ENCODE data around the gene UGT1A9. TPM values are rescaled to one million over a fixed set of nuclear protein-coding genes. Genes with fewer than 3 reads are reported as not detected.

Gene UGT1A9
- total RNA-seq, 1 donor from 2014 or later: not detected

DNA sequence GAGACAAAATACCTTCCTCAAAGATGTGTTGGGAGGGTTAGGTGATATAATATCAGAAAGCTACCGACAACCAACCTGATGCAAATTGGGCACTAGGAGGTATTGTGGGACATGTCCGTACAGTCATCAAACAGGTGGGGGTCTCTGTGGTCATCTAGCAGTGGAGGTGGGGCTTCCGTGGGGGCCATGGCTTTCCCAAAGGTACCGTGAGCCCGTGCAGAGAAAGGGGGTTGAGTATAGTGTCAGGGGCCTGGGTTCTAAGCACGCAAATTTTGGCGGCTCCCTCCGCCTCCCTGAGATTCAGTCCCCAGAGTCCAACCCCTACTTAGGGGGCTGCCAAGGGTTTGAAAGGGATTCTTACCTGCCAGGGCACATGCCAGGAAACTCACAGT lies 150.0 kb downstream of the UGT1A9 start:
- no peaks in the 10 kb centered on the region for H3K36me3 ChIP-seq
- H3K9me3 ChIP-seq: no peaks in the 10 kb centered on the region
- TF ChIP-seq POLR2A (IDR thresholded peaks at IDR 0.05) (no peak), CTCF (IDR thresholded peaks at IDR 0.05) (no peak), POLR2AphosphoS5 (IDR thresholded peaks at IDR 0.05; ENCODE audit: insufficient read depth in 1 of 2, low read depth in 1 of 2) (no peak)
- no peaks in the 10 kb centered on the region for H3K27me3 ChIP-seq
- no peak for DNase-seq (ENCODE audit: extremely low spot score in 2 of 2)
- H3K4me3 ChIP-seq: no peak overlapping the region
- H3K4me1 ChIP-seq: no peaks in the 10 kb centered on the region
- intact Hi-C loops (cut with DNase I): no loop called here
- H3K27ac ChIP-seq: no peak overlapping the region

DNA sequence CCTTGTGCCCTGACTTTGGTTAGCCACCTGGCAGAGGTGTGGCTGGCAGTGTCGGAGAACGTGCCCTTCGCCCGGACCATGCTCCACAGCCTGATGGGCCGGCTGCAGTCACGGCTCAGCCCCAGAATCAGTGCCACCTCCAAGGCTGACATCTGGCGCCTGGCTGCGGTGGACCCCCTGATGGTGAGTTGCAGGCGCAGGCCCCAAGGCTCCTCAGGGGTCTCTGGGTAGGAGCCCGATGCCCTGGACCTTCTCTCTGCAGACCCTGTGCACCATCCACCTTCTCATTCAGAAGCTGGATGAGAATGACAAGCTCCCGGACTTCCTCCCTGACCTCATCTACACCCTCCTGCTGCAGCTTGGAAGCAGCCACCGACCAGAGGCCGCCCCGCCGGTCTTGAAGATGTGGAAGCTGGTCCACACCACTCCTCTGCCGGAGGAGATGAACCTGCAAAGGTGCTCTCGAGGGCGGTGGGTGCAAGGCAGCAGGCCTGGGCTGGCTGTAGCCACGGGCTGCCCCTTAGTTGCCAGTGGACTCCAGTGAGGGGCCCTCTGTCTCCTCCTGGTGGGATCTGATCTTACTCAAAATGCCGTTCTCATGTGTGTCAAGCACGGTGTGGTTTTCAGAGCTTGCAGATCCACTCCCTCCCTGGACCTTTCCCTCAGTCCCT lies 150.5 kb downstream of the UGT1A9 start:
- Histone ChIP-seq H3K4me3 (no peak overlapping the region), H3K27ac (no peak overlapping the region), H3K9me3 (no peaks in the 10 kb centered on the region), H3K4me1 (no peaks in the 10 kb centered on the region), H3K27me3 (no peaks in the 10 kb centered on the region), H3K36me3 (no peaks in the 10 kb centered on the region)
- TF ChIP-seq POLR2AphosphoS5 (IDR thresholded peaks at IDR 0.05; ENCODE audit: insufficient read depth in 1 of 2, low read depth in 1 of 2) (no peak), CTCF (IDR thresholded peaks at IDR 0.05) (no peak), POLR2A (IDR thresholded peaks at IDR 0.05) (no peak)
- intact Hi-C loops (cut with DNase I): no loop called here
- no peak for DNase-seq (ENCODE audit: extremely low spot score in 2 of 2)

Other genes starting within 250 kb of the UGT1A9 start
- 50.1 TPM for gene USP40, start 105.1 kb upstream of the UGT1A9 start, total RNA-seq
- gene UGT1A8, start 54.3 kb upstream of the UGT1A9 start, total RNA-seq: not detected
- gene UGT1A10, start 35.5 kb upstream of the UGT1A9 start, total RNA-seq: not detected
- gene UGT1A7, start 10.0 kb downstream of the UGT1A9 start, total RNA-seq: 4.9 TPM
- gene UGT1A6, start 21.0 kb downstream of the UGT1A9 start, total RNA-seq: 14.0 TPM
- 1.2 TPM for gene UGT1A5, start 41.0 kb downstream of the UGT1A9 start, total RNA-seq
- 0.98 TPM for gene UGT1A4, start 46.8 kb downstream of the UGT1A9 start, total RNA-seq
- gene UGT1A3, start 57.1 kb downstream of the UGT1A9 start, total RNA-seq: not detected
- 0.98 TPM for gene UGT1A1, start 88.4 kb downstream of the UGT1A9 start, total RNA-seq
- gene MROH2A, start 106.4 kb downstream of the UGT1A9 start, total RNA-seq: not detected
- gene HJURP, start 182.6 kb downstream of the UGT1A9 start, total RNA-seq: 2.2 TPM
- not detected for gene TRPM8, start 245.5 kb downstream of the UGT1A9 start, total RNA-seq

Measured in vagina (tissue), 2 donors.